Measurements from ENCODE around the gene RAB6D. TPM values are rescaled to one million over a fixed set of nuclear protein-coding genes. Genes with fewer than 3 reads are reported as not detected.
"Not testable (repeated sequence)": the region's sequence is repeated elsewhere in the genome, so short reads cannot be mapped to it uniquely, and the experiment has no call there.

RAB6D gene
- total RNA-seq, 1 donor from 2014 or later, result 0.10 TPM

DNA sequence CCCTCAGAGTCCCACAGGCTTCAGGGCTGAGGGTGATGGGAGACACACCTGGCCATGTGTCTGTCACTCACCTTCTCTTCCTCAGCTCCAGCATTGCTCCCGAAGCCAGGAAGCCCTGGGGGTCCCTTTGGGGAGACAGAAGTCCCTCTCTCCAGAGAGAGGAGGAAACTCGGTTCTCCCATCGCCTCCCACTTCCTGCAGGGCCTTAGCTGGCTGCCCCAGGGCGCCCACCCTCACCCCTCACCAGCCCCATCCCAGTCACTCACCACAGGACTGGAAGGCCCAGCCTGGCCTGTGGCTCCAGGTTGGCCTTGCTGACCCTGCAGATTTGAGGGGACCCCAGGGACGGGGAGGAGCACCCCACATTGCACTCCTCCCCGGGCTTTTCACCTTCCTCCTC lies 2.7 kb upstream of the RAB6D start:
- DNase-seq (ENCODE audit: low spot score), result no peak

DNA sequence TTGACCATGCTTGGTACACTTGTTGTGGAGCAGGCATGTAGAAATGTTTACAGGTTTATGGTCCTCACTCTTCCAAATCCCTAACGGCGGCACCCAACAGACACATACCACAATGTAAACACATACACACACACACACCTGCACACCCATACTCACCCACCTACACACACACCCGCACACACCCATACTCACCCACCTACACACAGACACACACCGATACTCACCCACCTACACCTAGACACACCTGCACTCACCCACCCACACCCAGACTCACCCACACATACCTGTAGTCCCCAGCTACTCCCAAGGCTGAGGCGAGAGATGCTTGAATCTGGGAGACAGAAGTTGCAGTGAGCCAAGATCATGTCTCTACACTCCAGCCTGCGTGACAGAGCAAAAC lies 1.5 kb upstream of the RAB6D start:
- no peak for DNase-seq (ENCODE audit: low spot score)

DNA sequence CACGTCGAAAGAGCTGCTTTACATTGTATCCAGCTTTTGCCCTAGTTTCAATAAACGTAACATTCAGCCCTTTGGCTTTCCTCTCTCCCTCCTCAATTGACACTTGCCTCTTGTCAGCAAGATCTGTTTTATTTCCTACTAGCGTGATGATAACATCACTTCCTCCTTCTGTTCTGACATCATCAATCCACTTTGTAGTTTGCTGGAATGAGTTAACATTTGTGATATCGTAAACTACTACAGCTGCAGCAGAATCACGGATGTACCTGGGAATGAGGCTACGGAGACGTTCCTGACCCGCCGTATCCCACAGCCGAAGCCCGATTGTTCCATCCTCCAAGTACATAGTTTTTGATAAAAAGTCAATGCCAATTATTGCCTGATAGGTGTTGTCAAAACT lies 755 bp downstream of the RAB6D start:
- DNase-seq (ENCODE audit: low spot score), result not testable (repeated sequence)

- not testable (repeated sequence) for DNase-seq (ENCODE audit: low spot score)
Measured at GRCh38 chr2:131361773-131362172, 2.2 kb downstream of the RAB6D start.

- not testable (repeated sequence) for DNase-seq (ENCODE audit: low spot score)
Measured at GRCh38 chr2:131353167-131353697, 10.7 kb downstream of the RAB6D start.

- DNase-seq (ENCODE audit: low spot score), result no peak
Measured at GRCh38 chr2:131349021-131349420, 14.9 kb downstream of the RAB6D start.

GRCh38 chr2:131347035-131347434 lies 16.9 kb downstream of the RAB6D start:
- DNase-seq (ENCODE audit: low spot score), result not testable (repeated sequence)

DNA sequence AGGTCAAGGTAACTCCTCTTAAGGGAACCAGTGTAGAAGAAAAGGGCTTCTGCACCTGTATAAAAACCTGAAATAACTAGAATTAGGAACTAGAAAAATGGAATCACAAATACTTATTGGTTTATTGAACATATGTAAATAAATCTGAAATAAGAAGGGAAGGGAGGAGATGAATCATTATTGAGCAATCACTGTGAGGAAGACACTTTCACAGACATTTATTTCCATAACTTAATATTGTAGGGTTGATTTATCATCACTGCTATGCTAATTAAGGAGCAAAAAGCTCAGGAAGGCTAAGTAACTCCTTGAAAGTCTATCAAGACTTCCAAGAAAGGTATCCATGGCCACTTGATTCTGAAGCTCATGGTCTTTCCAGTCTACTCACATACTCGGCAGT lies 24.7 kb downstream of the RAB6D start:
- not testable (repeated sequence) for DNase-seq (ENCODE audit: low spot score)

GRCh38 chr2:131335319-131335718 lies 28.6 kb downstream of the RAB6D start:
- DNase-seq (ENCODE audit: low spot score), result not testable (repeated sequence)

DNA sequence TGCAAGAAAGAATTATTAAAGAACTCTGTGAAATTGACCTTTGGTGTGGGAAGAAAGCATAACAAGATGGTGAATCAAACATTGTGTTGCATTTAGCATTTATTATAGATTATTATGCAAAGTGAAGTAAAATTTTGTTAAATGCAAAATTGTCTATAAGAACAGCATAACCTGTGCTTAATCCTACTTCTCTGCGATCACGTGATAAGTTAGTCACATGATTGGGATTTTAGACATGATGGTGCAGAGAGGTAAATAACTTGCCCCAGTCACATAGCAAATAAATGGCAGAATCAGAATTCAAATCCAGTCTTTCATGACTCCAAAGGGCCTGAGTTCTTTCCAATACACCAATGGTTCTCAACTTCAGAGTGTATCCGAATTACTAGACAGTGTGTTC lies 31.3 kb downstream of the RAB6D start:
- not testable (repeated sequence) for DNase-seq (ENCODE audit: low spot score)

- DNase-seq (ENCODE audit: low spot score), result not testable (repeated sequence)
Measured at GRCh38 chr2:131331000-131331399, 33.0 kb downstream of the RAB6D start.

- DNase-seq (ENCODE audit: low spot score), result no peak
Measured at GRCh38 chr2:131322209-131322608, 41.8 kb downstream of the RAB6D start.

DNA sequence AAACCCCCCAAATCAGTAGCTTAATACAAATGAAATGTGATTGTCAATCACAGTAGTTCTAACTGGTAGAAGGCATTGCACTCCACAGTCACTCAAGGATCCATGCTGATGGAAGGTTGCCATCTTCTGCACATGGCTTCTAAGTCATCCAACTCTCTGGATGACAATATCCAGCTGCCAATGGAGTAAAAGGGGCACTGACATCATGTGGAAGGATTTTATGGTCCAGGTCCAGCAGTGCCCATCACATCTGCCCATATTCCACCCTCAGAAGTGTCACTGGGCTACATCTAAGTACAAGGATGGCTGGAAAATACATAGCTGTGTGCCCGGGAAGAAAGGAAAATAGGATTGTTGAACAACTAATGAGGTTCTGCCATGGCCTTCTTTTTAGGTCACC lies 42.6 kb downstream of the RAB6D start:
- not testable (repeated sequence) for DNase-seq (ENCODE audit: low spot score)

DNA sequence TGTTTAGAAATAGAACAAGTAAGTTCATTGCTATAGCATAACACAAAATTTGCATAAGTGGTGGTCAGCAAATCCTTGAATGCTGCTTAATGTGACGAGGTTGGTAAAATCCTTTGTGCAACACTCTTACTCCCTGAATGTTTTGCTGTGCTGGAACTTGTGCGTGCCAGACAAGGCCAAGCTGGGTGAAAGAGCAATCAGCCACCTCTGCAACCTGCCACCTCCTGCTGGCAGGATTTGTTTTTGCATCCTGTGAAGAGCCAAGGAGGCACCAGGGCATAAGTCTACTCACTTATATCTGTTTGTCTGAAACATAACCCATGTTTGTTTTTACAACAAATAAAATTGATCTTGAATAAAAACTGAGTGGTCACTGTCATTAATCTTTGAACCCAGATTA lies 53.0 kb downstream of the RAB6D start:
- DNase-seq (ENCODE audit: low spot score), result not testable (repeated sequence)

Other genes starting within 250 kb of the RAB6D start
- gene POTEE, start 154.6 kb downstream of the RAB6D start, total RNA-seq, result 0.16 TPM
- gene TUBA3D, start 112.0 kb upstream of the RAB6D start, total RNA-seq, result not detected
- 37.3 TPM for gene MZT2A, start 128.2 kb upstream of the RAB6D start, total RNA-seq
- gene CCDC74A, start 163.7 kb upstream of the RAB6D start, total RNA-seq, result 0.96 TPM

All from mesenteric fat pad (tissue), 1 donor.